WTC11 (cell line): Measurements from ENCODE around the gene HDHD2. TPM values are rescaled to one million over a fixed set of nuclear protein-coding genes. Genes with fewer than 3 reads are reported as not detected.

Source experiments
- ATAC-seq: fragments of 200-7000 bp; cut with Tn5 transposase; 2 replicates; pipeline ENCODE4 v1.10.0; 2021; ENCODE audit warnings: mild to moderate bottlenecking, moderate library complexity
- CTCF ChIA-PET: fragments of 300-600 bp; sonication (Branson Sonifier 250); formaldehyde crosslinking; loops from one replicate; lab custom pipeline; 2021; ENCODE audit warnings: antibody characterized with exemption; lab: Charles Lee
- POLR2A ChIA-PET: fragments of 350-600 bp; sonication (Branson Sonifier 250); formaldehyde crosslinking; loops from one replicate; lab custom pipeline; 2021; ENCODE audit warnings: antibody characterized with exemption; lab: Charles Lee
- DNase-seq: peaks from one replicate; pipeline ENCODE4 v3.0.0; 2021; ENCODE audit warnings: low spot score
- H3K27ac Mint-ChIP-seq: 2 replicates; pipeline ENCODE4 v1.8.0; 2021; ENCODE audit warnings: mixed read lengths
- H3K27me3 Mint-ChIP-seq: 2 replicates; pipeline ENCODE4 v1.8.0; 2021; ENCODE audit warnings: low read depth, mild to moderate bottlenecking, moderate library complexity, mixed read lengths
- H3K36me3 Mint-ChIP-seq: 2 replicates; pipeline ENCODE4 v1.8.0; 2021; ENCODE audit warnings: mixed read lengths
- H3K4me1 Mint-ChIP-seq: 2 replicates; pipeline ENCODE4 v1.8.0; 2022; ENCODE audit warnings: mixed read lengths
- H3K4me3 Mint-ChIP-seq: 2 replicates; pipeline ENCODE4 v1.8.0; 2021; ENCODE audit warnings: mild to moderate bottlenecking, moderate library complexity, mixed read lengths
- H3K9me3 Mint-ChIP-seq: 2 replicates; pipeline ENCODE4 v1.8.0; 2021; ENCODE audit warnings: mixed read lengths
- ATF1 ChIP-seq: sonication (generic); formaldehyde crosslinking; IDR thresholded peaks from 2 replicates; pipeline ENCODE4 v1.8.1; 2023; ENCODE audit warnings: mild to moderate bottlenecking, moderate library complexity, missing genetic modification reagents
- ATF3 ChIP-seq: sonication (generic); formaldehyde crosslinking; conservative IDR thresholded peaks from 2 replicates; pipeline ENCODE4 v1.8.1; 2022; ENCODE audit warnings: mild to moderate bottlenecking, missing genetic modification reagents
- E2F4 ChIP-seq: sonication (generic); formaldehyde crosslinking; IDR thresholded peaks from 2 replicates; pipeline ENCODE4 v1.8.1; 2022; ENCODE audit warnings: low read depth, mild to moderate bottlenecking, moderate library complexity, missing genetic modification reagents, borderline replicate concordance
- ELF4 ChIP-seq: sonication (generic); formaldehyde crosslinking; IDR thresholded peaks from 2 replicates; pipeline ENCODE4 v1.8.1; 2022; ENCODE audit warnings: low read depth, mild to moderate bottlenecking, moderate library complexity, missing genetic modification reagents
- FOXP1 ChIP-seq: sonication (generic); formaldehyde crosslinking; IDR thresholded peaks from 2 replicates; pipeline ENCODE4 v1.8.0; 2022; ENCODE audit warnings: missing genetic modification reagents, mild to moderate bottlenecking, moderate library complexity, borderline replicate concordance
- NR3C1 ChIP-seq: sonication (generic); formaldehyde crosslinking; conservative IDR thresholded peaks from 2 replicates; pipeline ENCODE4 v1.8.1; 2023; ENCODE audit warnings: low read depth, mild to moderate bottlenecking, missing genetic modification reagents
- PRDM15 ChIP-seq: sonication (generic); formaldehyde crosslinking; IDR thresholded peaks from 2 replicates; pipeline ENCODE4 v1.8.0; 2022; ENCODE audit warnings: missing genetic modification reagents
- PRRX2 ChIP-seq: fragments of 250-450 bp; sonication (Bioruptor Pico); IDR thresholded peaks from 2 replicates; pipeline ENCODE4 v1.8.0; 2021; ENCODE audit warnings: mild to moderate bottlenecking
- SMAD3 ChIP-seq: sonication (generic); formaldehyde crosslinking; IDR thresholded peaks from 2 replicates; pipeline ENCODE4 v1.8.0; 2022; ENCODE audit warnings: missing genetic modification reagents, mild to moderate bottlenecking, borderline replicate concordance
- SOX15 ChIP-seq: fragments of 250-450 bp; sonication (Bioruptor Pico); IDR thresholded peaks from 2 replicates; pipeline ENCODE4 v1.9.0; 2021; ENCODE audit warnings: mild to moderate bottlenecking
- ZNF219 ChIP-seq: sonication (generic); formaldehyde crosslinking; IDR thresholded peaks from 2 replicates; pipeline ENCODE4 v1.8.0; 2023; ENCODE audit warnings: missing genetic modification reagents, mild to moderate bottlenecking, borderline replicate concordance
- ZNF232 ChIP-seq: sonication (generic); formaldehyde crosslinking; IDR thresholded peaks from 2 replicates; pipeline ENCODE4 v1.8.0; 2022; ENCODE audit warnings: mild to moderate bottlenecking, missing genetic modification reagents
- ZNF263 ChIP-seq: sonication (generic); formaldehyde crosslinking; IDR thresholded peaks from 2 replicates; pipeline ENCODE4 v1.8.1; 2022; ENCODE audit warnings: low read depth, mild to moderate bottlenecking, moderate library complexity, missing genetic modification reagents
- total RNA-seq: library from RNA; stranded (reverse); gene quantifications from 3 replicates; pipeline ENCODE4 v1.2.3, GENCODE V29; 2021
- TF ChIP-seq, protein P1 (sequence below): sonication (generic); formaldehyde crosslinking; IDR thresholded peaks from 2 replicates; pipeline ENCODE4 v1.8.1; 2023; ENCODE audit warnings: mild to moderate bottlenecking, missing genetic modification reagents
- TF ChIP-seq, protein P2 (sequence below): sonication (generic); formaldehyde crosslinking; IDR thresholded peaks from 2 replicates; pipeline ENCODE4 v1.8.0; 2023; ENCODE audit warnings: mild to moderate bottlenecking, missing genetic modification reagents
- TF ChIP-seq, protein P3 (sequence below): sonication (generic); formaldehyde crosslinking; IDR thresholded peaks from 2 replicates; pipeline ENCODE4 v1.8.0; 2022; ENCODE audit warnings: mild to moderate bottlenecking, missing genetic modification reagents
- TF ChIP-seq, protein P4 (sequence below): sonication (generic); formaldehyde crosslinking; IDR thresholded peaks from 2 replicates; pipeline ENCODE4 v1.8.1; 2023; ENCODE audit warnings: mild to moderate bottlenecking, missing genetic modification reagents, borderline replicate concordance

The HDHD2 gene
- total RNA-seq, 1 experiment from 2014 or later, result 42.1 TPM

DNA sequence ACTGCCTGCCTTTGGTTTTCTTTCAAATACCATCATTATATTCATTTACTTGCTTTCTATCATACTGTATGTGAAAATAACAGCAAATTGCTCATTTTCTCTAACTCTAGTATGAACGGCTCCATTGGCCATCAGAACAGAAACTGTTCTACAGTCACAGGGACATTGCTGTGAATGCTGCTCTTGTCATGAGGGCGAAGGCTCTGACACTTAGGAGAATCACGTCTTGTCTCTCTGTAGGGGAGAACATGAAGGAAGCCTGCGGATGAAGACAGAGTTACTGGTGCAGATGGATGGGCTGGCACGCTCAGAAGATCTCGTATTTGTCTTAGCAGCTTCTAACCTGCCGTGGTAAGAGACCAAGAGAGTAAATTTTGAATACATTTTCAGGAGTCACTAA is 73.2 kb downstream of the HDHD2 start:
- no peaks in the 10 kb centered on the region for H3K36me3 Mint-ChIP-seq
- TF ChIP-seq ATF3 (CRISPR knock-in tag) (no peak), NR3C1 (CRISPR knock-in tag) (no peak)
- H3K27ac Mint-ChIP-seq, result 0 out of 2 replicates have a peak overlapping the region, but pooled peaks have one; percentile 3
- ChIA-PET CTCF (interaction anchor here (1.2 kb wide), 1 partner anchor 27 kb away, joined by 3 read pairs; no protein-coding TSS in a partner anchor), POLR2A (no interaction called here)
- DNase-seq, result no peak
- H3K4me3 Mint-ChIP-seq, result no peak overlapping the region
- ATAC-seq, result no peak
- no peaks in the 10 kb centered on the region for H3K9me3 Mint-ChIP-seq
- no peaks in the 10 kb centered on the region for H3K27me3 Mint-ChIP-seq
- H3K4me1 Mint-ChIP-seq, result peaks cover 10% of the 10 kb centered on the region

GRCh38 chr18:47075098-47075883 is 75.0 kb downstream of the HDHD2 start:
- ATAC-seq (peak; percentile 78), DNase-seq (peak; percentile 13)
- TF ChIP-seq ZNF219 (CRISPR knock-in tag) (no peak), ELF4 (no peak), ZNF232 (no peak), FOXP1 (CRISPR knock-in tag) (no peak), PRRX2 (no peak), E2F4 (CRISPR knock-in tag) (no peak), ATF1 (CRISPR knock-in tag) (no peak), SMAD3 (CRISPR knock-in tag) (no peak), SOX15 (CRISPR knock-in tag) (no peak)
- TF ChIP-seq, protein P1, sequence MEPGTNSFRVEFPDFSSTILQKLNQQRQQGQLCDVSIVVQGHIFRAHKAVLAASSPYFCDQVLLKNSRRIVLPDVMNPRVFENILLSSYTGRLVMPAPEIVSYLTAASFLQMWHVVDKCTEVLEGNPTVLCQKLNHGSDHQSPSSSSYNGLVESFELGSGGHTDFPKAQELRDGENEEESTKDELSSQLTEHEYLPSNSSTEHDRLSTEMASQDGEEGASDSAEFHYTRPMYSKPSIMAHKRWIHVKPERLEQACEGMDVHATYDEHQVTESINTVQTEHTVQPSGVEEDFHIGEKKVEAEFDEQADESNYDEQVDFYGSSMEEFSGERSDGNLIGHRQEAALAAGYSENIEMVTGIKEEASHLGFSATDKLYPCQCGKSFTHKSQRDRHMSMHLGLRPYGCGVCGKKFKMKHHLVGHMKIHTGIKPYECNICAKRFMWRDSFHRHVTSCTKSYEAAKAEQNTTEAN (CRISPR knock-in tag), result no peak
- TF ChIP-seq, protein P2, sequence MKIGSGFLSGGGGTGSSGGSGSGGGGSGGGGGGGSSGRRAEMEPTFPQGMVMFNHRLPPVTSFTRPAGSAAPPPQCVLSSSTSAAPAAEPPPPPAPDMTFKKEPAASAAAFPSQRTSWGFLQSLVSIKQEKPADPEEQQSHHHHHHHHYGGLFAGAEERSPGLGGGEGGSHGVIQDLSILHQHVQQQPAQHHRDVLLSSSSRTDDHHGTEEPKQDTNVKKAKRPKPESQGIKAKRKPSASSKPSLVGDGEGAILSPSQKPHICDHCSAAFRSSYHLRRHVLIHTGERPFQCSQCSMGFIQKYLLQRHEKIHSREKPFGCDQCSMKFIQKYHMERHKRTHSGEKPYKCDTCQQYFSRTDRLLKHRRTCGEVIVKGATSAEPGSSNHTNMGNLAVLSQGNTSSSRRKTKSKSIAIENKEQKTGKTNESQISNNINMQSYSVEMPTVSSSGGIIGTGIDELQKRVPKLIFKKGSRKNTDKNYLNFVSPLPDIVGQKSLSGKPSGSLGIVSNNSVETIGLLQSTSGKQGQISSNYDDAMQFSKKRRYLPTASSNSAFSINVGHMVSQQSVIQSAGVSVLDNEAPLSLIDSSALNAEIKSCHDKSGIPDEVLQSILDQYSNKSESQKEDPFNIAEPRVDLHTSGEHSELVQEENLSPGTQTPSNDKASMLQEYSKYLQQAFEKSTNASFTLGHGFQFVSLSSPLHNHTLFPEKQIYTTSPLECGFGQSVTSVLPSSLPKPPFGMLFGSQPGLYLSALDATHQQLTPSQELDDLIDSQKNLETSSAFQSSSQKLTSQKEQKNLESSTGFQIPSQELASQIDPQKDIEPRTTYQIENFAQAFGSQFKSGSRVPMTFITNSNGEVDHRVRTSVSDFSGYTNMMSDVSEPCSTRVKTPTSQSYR, result no peak
- TF ChIP-seq, protein P3, sequence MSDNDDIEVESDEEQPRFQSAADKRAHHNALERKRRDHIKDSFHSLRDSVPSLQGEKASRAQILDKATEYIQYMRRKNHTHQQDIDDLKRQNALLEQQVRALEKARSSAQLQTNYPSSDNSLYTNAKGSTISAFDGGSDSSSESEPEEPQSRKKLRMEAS (CRISPR knock-in tag), result no peak
- H3K4me3 Mint-ChIP-seq, result no peak overlapping the region
- H3K27ac Mint-ChIP-seq, result no peak overlapping the region
- H3K36me3 Mint-ChIP-seq, result no peaks in the 10 kb centered on the region
- H3K9me3 Mint-ChIP-seq, result no peaks in the 10 kb centered on the region
- H3K27me3 Mint-ChIP-seq, result no peaks in the 10 kb centered on the region
- ChIA-PET CTCF (interaction anchor here (0.7 to 1.4 kb wide), 3 partner anchors 9 to 130 kb away, joined by 3 to 8 read pairs (median 3); no protein-coding TSS in a partner anchor), POLR2A (no interaction called here)
- peaks cover 10% of the 10 kb centered on the region for H3K4me1 Mint-ChIP-seq

GRCh38 chr18:47067648-47068047 is 82.7 kb downstream of the HDHD2 start:
- no peak overlapping the region for H3K27ac Mint-ChIP-seq
- TF ChIP-seq, protein P4, sequence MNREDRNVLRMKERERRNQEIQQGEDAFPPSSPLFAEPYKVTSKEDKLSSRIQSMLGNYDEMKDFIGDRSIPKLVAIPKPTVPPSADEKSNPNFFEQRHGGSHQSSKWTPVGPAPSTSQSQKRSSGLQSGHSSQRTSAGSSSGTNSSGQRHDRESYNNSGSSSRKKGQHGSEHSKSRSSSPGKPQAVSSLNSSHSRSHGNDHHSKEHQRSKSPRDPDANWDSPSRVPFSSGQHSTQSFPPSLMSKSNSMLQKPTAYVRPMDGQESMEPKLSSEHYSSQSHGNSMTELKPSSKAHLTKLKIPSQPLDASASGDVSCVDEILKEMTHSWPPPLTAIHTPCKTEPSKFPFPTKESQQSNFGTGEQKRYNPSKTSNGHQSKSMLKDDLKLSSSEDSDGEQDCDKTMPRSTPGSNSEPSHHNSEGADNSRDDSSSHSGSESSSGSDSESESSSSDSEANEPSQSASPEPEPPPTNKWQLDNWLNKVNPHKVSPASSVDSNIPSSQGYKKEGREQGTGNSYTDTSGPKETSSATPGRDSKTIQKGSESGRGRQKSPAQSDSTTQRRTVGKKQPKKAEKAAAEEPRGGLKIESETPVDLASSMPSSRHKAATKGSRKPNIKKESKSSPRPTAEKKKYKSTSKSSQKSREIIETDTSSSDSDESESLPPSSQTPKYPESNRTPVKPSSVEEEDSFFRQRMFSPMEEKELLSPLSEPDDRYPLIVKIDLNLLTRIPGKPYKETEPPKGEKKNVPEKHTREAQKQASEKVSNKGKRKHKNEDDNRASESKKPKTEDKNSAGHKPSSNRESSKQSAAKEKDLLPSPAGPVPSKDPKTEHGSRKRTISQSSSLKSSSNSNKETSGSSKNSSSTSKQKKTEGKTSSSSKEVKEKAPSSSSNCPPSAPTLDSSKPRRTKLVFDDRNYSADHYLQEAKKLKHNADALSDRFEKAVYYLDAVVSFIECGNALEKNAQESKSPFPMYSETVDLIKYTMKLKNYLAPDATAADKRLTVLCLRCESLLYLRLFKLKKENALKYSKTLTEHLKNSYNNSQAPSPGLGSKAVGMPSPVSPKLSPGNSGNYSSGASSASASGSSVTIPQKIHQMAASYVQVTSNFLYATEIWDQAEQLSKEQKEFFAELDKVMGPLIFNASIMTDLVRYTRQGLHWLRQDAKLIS (CRISPR knock-in tag), result no peak
- TF ChIP-seq PRDM15 (CRISPR knock-in tag), result no peak
- TF ChIP-seq NR3C1 (CRISPR knock-in tag), result no peak
- no peak for TF ChIP-seq ZNF263 (CRISPR knock-in tag)

More at GRCh38 chr18:47067648-47068047, 82.7 kb downstream of the HDHD2 start:
- no peaks in the 10 kb centered on the region; the same call in 1 of the 2 replicates for H3K36me3 Mint-ChIP-seq
- no peak for ATAC-seq
- H3K9me3 Mint-ChIP-seq, result 0 out of 2 replicates have a peak, but pooled peaks cover 5% of the 10 kb centered on the region
- H3K27me3 Mint-ChIP-seq, result no peaks in the 10 kb centered on the region
- no peak overlapping the region for H3K4me3 Mint-ChIP-seq
- ChIA-PET POLR2A (interaction anchor here (0.7 kb wide), 1 partner anchor 13 kb away, joined by 3 read pairs; no protein-coding TSS in a partner anchor), CTCF (interaction anchor here (1.1 to 1.6 kb wide), 2 partner anchors 118 to 687 kb away, joined by 3 read pairs; no protein-coding TSS in a partner anchor)
- peaks cover 13% of the 10 kb centered on the region for H3K4me1 Mint-ChIP-seq
- no peak for DNase-seq
